HG03175 (cell line): ENCODE measurements around the gene LRP8.

Experiments used
- ATAC-seq: cut with Tn5 transposase; IDR thresholded peaks from one replicate; pipeline ENCODE4 v1.9.1; 2021; ENCODE audit warnings: mild to moderate bottlenecking, moderate library complexity; ENCODE audit not compliant: unreplicated experiment

LRP8 gene

GRCh38 chr1:53341521-53341895 is 13.6 kb upstream of the LRP8 start:
- no peak for ATAC-seq

- no peak for ATAC-seq
These were observed 13.0 kb upstream of the LRP8 start for GRCh38 chr1:53340660-53341520.

- no peak for ATAC-seq
These were observed 12.1 kb upstream of the LRP8 start for GRCh38 chr1:53339736-53340635.

GRCh38 chr1:53338423-53338822 is 10.6 kb upstream of the LRP8 start:
- ATAC-seq: no peak

GRCh38 chr1:53337499-53337898 is 9.6 kb upstream of the LRP8 start:
- ATAC-seq: no peak

- ATAC-seq: no peak
These were observed 8.3 kb upstream of the LRP8 start for GRCh38 chr1:53336146-53336545.

- no peak for ATAC-seq
These were observed 7.8 kb upstream of the LRP8 start for GRCh38 chr1:53335661-53336060.

- no peak for ATAC-seq
These were observed 6.9 kb upstream of the LRP8 start for GRCh38 chr1:53334781-53335180.

GRCh38 chr1:53334312-53334711 is 6.4 kb upstream of the LRP8 start:
- ATAC-seq: no peak

- ATAC-seq: no peak
These were observed 5.0 kb upstream of the LRP8 start for GRCh38 chr1:53332833-53333232.

- ATAC-seq: no peak
These were observed 4.3 kb upstream of the LRP8 start for GRCh38 chr1:53332186-53332564.

GRCh38 chr1:53331446-53332185 is 3.7 kb upstream of the LRP8 start:
- no peak for ATAC-seq

- ATAC-seq: no peak
These were observed 2.9 kb upstream of the LRP8 start for GRCh38 chr1:53330819-53331218.

- ATAC-seq: no peak
These were observed 950 bp upstream of the LRP8 start for GRCh38 chr1:53328541-53329499.

- peak; percentile 9 for ATAC-seq
These were observed 522 bp downstream of the LRP8 start for GRCh38 chr1:53327182-53327913.

GRCh38 chr1:53326598-53327181 is 1.2 kb downstream of the LRP8 start:
- ATAC-seq: peak; percentile 17

- ATAC-seq: peak; percentile 91
These were observed 1.7 kb downstream of the LRP8 start for GRCh38 chr1:53326088-53326597.

- no peak for ATAC-seq
These were observed 2.4 kb downstream of the LRP8 start for GRCh38 chr1:53325326-53326087.
